Measurements from ENCODE around the gene PRR23E.

- TF ChIP-seq CTCF (conservative IDR thresholded peaks at IDR 0.05; ENCODE audit: low read depth, low read length): no peak
- TF ChIP-seq EZH2 (IDR thresholded peaks at IDR 0.05; ENCODE audit: low read length, unreplicated experiment): no peak
- no peak for TF ChIP-seq EZH2phosphoT487 (IDR thresholded peaks at IDR 0.05; ENCODE audit: borderline replicate concordance, low read length)
Observed at GRCh38 chr3:127159543-127159942, 33.4 kb upstream of the PRR23E start.

Measured in PC-3 (cell line).